Stimulated activated naive CD4-positive, alpha-beta T cell treated with Interleukin-2 at 50 U/mL for 16 hours (primary cell): ENCODE data around the gene PODXL.
"Not testable (repeated sequence)": the region's sequence is repeated elsewhere in the genome, so short reads cannot be mapped to it uniquely, and the experiment has no call there.

Experiments used
- DNase-seq: peaks from one replicate; lab custom pipeline; 2025; lab: John Stamatoyannopoulos, UW

PODXL gene

DNA sequence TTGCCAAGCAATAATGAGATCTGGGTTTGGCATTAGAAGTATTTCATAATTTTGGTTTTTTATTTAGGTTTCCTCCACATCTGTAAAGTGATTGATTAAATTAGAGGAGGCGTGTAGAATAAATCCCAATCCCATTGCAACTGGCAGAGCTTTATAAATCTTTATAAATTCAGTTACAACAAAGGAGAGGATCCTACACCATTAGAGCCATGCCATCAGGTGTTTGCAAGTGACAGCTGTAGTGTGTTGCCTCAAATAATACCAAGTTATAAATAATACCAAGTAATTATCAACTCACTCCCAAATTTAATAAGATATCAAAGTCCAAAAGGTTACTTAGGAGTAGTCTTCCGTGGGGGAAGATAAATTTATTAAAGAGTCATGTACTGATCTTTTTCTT is 62.2 kb downstream of the PODXL start:
- DNase-seq: no peak

GRCh38 chr7:131493581-131493980 is 62.8 kb downstream of the PODXL start:
- DNase-seq: no peak

DNA sequence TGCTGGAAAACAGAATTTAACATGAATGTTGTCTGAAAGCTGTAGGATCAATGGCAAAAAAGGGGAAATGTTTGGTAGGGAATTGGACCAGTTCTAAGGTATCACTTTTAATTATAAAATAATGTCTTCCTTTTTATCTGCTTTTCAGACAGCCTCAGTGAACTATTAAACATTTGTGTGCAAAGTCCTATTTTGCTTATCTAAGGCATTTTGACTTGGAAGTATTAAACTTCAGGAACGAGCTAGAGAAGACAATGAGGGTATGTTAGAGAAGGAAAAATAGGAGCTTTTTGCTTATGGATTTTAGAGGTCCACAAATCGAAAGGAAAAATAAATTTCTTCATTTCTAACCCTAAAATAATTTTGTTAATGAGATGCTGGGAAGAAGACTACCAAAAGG is 63.3 kb downstream of the PODXL start:
- DNase-seq: no peak

DNA sequence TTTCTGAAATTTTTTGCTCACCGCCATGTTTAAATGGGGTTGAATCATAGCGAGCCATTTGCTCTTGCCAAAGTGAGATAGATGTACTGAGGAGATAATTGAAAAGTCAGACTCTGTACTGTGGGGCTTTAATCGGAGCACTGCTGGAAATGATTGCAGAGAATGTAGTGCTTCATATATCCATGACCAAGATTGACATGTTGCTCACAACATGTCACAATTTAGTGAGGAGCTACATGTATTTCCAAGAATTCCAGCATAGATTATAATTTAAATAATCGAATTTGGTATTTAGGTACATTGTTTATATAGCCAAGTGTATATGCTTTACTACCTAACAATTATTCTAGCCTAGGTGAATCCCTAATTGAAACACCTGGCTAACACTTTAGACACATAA is 66.5 kb downstream of the PODXL start:
- no peak for DNase-seq

DNA sequence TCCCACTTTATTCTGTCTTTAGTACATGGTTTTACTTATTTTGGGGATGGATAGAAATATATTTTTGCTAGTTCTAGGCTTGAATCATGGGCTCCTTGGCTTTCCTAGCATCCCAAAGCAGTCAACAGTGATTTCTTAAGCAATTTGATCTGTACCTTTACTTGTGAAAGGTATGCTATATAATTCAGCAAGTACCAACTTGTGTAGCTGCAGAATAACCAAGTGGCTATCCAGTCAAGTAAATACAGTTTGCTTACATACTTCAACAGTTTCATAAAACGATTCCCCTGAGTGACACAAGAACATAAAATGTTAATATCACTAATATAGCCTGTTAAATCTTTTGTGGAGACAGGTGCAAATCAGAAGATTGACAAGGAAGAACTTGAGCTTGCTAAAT is 67.2 kb downstream of the PODXL start:
- no peak for DNase-seq

DNA sequence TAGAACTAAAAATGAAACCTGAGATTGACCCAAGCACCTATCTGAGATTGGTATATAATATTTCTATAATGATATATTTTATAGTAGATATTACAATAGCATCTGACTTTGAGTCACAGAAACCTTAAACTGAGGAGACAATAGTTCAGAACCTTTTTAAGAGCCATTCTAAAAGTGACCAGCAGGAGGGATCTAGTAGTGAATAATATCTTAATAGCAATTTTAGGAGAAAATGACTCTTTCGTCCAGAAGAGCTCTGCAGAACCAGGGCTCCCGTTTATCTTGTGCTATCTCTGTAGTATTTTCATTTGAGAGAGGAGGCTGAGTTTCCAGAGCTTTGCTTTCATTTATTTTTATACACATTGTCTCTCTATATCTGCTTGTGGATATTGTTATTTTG is 68.1 kb downstream of the PODXL start:
- no peak for DNase-seq

DNA sequence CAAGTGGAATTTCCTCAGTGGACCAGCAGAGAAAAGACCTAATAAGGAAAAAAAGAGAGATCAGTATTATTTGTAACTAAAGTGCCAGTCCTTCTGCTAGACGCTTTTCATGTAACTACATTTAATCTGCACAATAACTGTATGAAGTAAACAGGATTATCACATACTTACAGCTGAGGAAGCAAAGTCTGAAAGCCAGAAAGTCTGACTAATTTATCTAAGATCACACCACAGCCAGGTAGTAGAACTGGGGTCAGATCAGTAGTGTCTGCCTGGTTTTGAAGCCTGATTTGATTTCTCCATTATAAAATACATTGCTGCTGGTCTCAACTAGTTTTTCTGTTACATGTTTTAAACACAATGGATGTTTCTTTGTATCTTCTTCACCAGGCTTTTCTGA is 69.2 kb downstream of the PODXL start:
- no peak for DNase-seq

DNA sequence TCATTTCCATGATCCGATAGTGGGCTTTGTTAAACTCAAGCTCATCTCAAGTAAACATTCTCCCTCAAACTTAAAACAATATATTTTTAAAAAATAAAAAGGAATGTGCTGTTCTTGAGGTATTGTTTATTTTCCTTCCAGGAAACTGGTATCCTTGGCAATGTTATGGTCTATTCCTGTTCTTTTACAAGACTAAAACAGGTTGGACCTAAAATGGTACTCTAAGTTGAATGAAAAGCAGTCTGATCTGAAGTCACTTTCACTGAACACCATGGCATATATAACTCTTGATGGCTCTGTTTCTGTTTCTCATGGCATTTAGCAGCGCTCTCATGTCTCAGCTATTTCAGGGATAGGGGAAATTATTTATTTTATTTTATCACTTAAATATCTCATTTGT is 70.1 kb downstream of the PODXL start:
- DNase-seq: no peak

DNA sequence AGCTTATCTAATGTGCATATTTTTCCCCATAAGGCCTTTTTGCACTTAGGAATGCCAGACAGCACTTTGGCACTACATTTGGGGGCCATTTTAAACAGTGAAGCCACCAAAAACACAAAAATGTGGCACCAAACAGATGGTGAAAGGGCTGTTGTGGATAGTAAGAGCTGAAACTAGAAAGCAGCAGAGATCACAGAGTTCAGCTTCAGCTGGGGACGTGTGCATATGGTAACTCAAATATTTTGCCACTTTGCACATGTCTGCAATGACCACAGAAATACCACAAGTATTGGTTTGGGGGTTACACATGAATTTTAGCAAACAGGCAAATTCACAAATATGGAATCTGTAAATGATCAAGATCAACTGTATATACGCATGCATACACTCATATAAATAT is 72.8 kb downstream of the PODXL start:
- DNase-seq: no peak

DNA sequence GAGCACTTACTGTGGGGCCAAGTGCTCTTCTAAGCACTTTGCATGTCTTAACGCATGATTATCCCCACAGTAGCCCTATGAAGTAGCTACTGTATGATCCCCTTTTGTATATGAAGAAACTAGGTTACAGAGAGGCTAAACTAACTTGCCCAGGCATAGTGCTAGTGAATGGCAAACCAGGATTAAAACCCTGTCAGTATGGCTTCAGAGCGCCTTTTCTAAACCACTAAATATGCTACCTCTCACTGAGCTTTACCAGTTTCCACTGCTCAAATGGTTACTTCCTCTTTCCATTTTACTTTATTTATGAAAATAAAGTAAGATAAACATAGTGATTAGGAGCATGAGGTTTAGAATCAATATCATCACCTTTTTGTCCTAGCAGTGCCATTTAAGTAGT is 73.6 kb downstream of the PODXL start:
- DNase-seq: no peak

DNA sequence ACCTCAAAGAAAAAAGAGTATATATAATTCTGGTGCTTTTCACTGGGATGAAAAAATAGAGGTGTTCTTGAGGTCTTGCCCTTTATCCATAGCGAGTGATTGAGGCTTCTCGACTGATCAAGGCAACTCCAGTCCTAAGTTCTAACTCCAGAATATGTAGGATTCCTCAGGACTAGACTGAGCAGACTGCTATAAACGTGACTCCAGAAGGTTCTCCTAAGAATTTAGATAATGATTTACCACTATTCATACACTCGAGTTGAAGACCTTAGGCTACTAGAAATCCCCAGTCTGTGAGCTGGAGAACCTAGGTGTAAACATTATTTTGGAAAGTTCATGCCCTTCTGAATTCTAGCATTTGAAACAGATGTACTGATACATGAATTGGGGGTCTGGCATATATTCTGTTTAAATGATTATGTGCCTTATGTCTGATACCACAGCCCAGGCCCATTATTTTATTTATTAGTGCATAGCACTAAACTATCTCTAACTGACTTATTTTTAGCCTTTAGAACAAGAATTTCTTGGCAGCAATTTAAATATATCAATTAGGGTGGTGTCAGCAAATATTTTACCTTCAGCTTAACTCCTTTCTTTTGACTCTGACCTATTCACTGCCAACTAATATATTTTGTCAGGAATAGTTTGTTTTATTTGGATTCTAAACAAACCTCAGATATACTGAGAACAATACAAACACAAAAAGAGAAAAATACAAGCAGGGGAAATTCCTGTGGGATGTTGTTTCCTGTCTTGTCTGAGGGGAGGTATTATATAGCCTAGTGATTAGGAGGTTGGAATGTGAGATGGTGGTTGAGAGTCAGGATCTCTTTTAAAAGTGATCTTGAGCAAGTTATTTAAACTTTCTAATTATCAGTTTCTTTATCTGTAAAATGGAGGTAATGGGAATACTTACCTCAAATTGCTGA is 75.8 kb downstream of the PODXL start:
- DNase-seq: no peak

DNA sequence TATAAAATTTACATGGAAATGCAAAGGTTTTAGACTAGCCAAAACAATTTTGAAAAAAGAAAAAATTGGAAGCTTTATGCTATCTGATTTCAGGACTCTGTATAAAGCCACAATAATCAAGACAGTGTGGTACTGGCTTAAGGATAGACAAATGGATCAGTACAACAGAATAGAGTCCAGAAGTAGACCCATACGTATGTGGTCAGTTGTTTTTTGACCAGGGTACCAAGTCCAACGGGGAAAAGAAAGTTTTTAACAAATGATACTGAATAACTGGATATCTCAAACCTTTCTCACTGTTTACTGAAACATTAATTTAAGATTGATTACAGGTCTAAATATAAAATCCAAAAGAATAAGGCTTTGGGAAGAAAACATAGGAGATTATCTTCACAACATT is 79.7 kb downstream of the PODXL start:
- DNase-seq: no peak

DNA sequence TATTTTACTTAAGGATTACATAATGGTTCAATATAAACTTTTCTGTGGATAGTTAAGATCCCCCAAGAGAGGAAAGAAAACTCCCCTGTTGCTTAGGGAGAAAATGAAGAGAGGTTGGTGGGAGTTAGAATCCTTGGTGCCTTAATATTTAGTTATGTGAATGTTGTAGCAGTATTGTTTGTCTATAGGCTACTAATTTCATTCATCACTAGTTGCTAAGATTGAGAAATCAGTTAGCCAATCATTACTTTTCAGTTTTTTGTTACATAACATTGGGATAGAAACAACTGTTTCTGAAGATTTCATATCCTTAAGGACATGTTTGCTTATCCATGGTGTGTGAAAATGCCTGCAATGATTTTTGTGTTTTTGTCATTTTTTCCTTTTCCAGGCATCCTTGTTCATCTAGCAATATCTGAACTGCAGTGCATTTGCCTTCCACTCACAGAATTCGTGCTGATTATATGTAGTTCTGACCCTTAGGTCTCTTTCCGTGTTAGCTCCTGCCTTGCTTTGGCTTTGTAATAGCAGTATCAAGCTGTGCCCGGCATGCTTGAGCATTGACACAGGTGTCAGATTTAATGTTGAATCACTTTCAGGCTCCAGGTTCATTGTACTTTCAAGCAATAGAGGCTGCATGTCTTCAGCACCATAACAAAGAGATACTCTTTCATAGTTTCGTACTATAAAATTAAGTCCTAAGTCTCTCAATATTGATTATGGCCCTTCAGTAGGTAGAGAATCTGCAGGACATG is 85.0 kb downstream of the PODXL start:
- no peak for DNase-seq

- DNase-seq: no peak
Measured at GRCh38 chr7:131467788-131468187, 88.6 kb downstream of the PODXL start.

DNA sequence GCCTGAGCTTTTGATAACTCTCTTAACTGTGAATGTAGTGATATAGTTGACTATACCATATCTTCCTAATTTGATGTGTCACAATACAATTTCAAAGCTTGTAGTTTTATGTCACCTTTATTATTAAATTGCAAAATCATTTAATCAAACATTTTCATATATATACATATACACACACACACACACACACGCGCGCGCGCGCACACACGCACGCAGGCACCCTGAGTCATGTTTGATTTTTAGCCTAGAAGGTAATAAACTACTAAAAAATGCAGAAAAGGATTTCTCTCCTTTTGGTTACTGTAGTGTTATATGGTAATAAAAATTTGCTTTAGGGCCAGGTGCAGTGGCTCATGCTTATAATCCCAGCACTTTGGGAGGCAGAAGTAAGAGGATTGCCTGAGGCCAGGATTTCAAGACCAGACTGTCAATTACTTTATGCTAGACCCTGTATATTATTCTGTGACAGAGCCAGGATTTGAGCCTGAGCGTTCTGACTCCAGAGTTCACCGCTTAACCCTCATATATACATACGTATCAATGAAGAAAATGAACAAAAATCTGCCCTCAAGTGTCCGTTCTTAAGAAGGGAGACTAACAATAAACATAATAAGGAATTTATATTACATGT is 89.6 kb downstream of the PODXL start:
- DNase-seq: no peak

DNA sequence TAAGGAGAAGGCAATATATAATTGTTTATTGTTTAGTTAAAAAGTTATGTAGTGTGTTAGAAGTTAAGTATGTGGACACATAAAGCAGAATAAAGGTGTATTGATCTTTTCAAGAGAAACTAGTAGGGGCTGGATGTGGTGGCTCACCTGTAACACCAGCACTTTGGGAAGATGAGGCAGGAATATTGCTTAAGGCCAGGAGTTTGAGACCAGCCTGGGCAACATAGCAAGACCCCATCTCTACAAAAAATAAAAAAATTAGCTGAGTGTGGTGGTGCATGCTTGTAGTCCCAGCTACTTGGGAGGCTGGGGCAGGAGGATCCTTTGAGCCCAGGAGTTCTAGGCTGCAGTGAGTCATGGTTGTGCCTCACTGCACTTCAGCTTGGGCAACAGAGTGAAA is 93.7 kb downstream of the PODXL start:
- not testable (repeated sequence) for DNase-seq

DNA sequence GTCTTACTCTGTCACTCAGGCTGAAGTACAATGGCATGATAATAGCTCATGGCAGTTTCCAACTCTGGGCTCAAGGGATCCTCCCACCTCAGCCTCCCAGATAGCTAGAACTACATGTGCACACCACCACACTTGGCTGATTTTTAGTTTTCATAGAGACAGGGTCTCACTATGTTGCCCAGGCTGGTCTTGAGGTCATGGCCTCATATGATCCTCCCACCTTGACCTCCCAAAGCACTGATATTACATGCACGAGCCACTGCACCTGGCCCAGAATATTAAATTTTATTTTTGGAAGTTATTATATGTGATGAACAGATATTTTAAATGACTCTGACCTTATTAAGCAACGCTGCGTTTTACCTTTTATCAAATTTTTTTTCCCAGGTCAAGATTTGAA is 94.4 kb downstream of the PODXL start:
- DNase-seq: no peak

DNA sequence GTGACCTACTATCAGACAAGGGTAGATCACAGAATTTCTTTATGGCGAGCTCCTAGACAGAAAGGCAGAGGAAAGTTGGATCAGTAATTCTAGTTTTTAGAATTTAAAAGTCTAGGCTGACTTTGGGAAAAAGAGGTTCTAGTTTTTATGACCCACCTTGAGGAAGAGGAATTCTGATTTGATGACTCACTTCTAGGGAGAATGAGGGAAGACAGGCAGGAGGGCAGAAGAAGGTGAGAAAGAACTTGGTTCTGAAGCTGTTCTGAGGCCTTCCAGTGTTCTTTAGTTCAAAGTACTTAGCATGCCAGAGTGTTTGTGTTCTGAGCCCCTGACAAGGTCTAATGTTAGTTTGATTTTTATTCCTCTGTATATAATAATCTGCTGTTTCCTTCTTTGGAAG is 97.2 kb downstream of the PODXL start:
- no peak for DNase-seq

DNA sequence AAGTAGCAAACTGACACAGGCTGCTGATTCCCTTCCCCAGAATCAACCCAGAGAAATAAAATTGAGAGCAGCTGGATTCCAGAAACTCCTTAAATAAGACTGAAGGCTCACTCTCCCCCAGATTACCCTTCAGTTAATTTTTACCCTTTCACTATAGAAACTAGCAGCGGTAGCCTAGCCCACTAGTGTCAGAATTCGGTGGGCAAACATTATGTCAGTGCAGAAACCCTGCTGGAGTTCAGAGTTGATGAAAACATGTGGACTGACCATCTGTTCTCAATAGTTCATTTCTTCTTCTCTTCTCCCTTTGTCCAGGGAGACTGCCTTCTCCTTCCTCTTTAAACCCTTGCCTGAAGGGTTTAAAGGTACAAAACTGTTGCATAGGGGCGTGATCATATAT is 100.1 kb downstream of the PODXL start:
- no peak for DNase-seq

- DNase-seq: no peak
Measured at GRCh38 chr7:131455546-131455945, 100.9 kb downstream of the PODXL start.

- no peak for DNase-seq
Measured at GRCh38 chr7:131455001-131455400, 101.4 kb downstream of the PODXL start.

- no peak for DNase-seq
Measured at GRCh38 chr7:131454498-131454897, 101.9 kb downstream of the PODXL start.
